GM23248 (cell line): ENCODE results near the gene ZNF275. TPM values are rescaled to one million over a fixed set of nuclear protein-coding genes. Genes with fewer than 3 reads are reported as not detected.

Source experiments
- DNase-seq: peaks from one replicate; pipeline ENCODE4 v3.0.0-alpha.2; 2015
- H2AFZ ChIP-seq: fragments of 200-600 bp; sonication (generic); 2 replicates; pipeline ENCODE4 v1.6.1; 2016; ENCODE audit warnings: antibody characterized with exemption
- H3F3A ChIP-seq: fragments of 200-600 bp; sonication (generic); 2 replicates; pipeline ENCODE4 v1.6.1; 2016; ENCODE audit warnings: mild to moderate bottlenecking, antibody characterized with exemption, mixed run types; ENCODE audit not compliant: insufficient read depth
- H3K27ac ChIP-seq: fragments of 200-600 bp; sonication (generic); 2 replicates; pipeline ENCODE4 v1.5.1; 2016; ENCODE audit warnings: mild to moderate bottlenecking
- H3K27me3 ChIP-seq: fragments of 200-600 bp; sonication (generic); replicated peaks from 2 replicates; pipeline ENCODE4 v1.6.1; 2016; ENCODE audit warnings: mild to moderate bottlenecking; ENCODE audit not compliant: insufficient read depth
- H3K36me3 ChIP-seq: fragments of 200-600 bp; sonication (generic); 2 replicates; pipeline ENCODE4 v1.6.1; 2016; ENCODE audit warnings: low read depth, mild to moderate bottlenecking
- H3K4me1 ChIP-seq: fragments of 200-600 bp; sonication (generic); 2 replicates; pipeline ENCODE4 v1.6.1; 2016; ENCODE audit warnings: mild to moderate bottlenecking; ENCODE audit not compliant: insufficient read depth
- H3K4me2 ChIP-seq: fragments of 200-600 bp; sonication (generic); one replicate; pipeline ENCODE4 v1.6.1; 2016; ENCODE audit warnings: mild to moderate bottlenecking; ENCODE audit not compliant: unreplicated experiment
- H3K4me3 ChIP-seq: fragments of 200-600 bp; sonication (generic); 2 replicates; pipeline ENCODE4 v1.5.1; 2016; ENCODE audit warnings: mild to moderate bottlenecking
- H3K79me2 ChIP-seq: fragments of 200-600 bp; sonication (generic); 2 replicates; pipeline ENCODE4 v1.6.1; 2016; ENCODE audit warnings: mild to moderate bottlenecking; ENCODE audit not compliant: insufficient read depth
- H3K9ac ChIP-seq: fragments of 200-600 bp; sonication (generic); 2 replicates; pipeline ENCODE4 v1.6.1; 2016; ENCODE audit warnings: mild to moderate bottlenecking
- H3K9me2 ChIP-seq: fragments of 200-600 bp; sonication (generic); 2 replicates; pipeline ENCODE4 v1.6.1; 2016; ENCODE audit warnings: mixed run types, mild to moderate bottlenecking, moderate library complexity; ENCODE audit not compliant: insufficient read depth
- H3K9me3 ChIP-seq: fragments of 200-600 bp; sonication (generic); one replicate; pipeline ENCODE4 v1.6.1; 2017; ENCODE audit warnings: low read depth
- H4K20me1 ChIP-seq: fragments of 200-600 bp; sonication (generic); 2 replicates; pipeline ENCODE4 v1.6.0; 2016; ENCODE audit not compliant: insufficient read depth
- EZH2 ChIP-seq: fragments of 200-600 bp; sonication (generic); IDR thresholded peaks from 2 replicates; pipeline ENCODE4 v1.6.1; 2018; ENCODE audit warnings: antibody characterized with exemption, mild to moderate bottlenecking; ENCODE audit not compliant: insufficient read depth, poor library complexity, severe bottlenecking
- EZH2phosphoT487 ChIP-seq: fragments of 200-600 bp; sonication (generic); IDR thresholded peaks from 2 replicates; pipeline ENCODE4 v1.6.1; 2018; ENCODE audit warnings: antibody characterized with exemption, moderate library complexity, mild to moderate bottlenecking, low read depth; ENCODE audit not compliant: insufficient read depth
- WGBS, 2 experiments: methylation state at CpG; one replicate each; pipeline ENCODE4 v1.1.6; 2015 to 2017; ENCODE audit warnings: low lambda C conversion rate in 2 of 2, low coverage in 1 of 2; ENCODE audit errors: missing lambda C conversion rate in 2 of 2; 5-methylcytosine and 5-hydroxymethylcytosine counted together
- in situ Hi-C: fragments of 300-500 bp; cut with MboI; formaldehyde crosslinking; loops from 2 replicates; pipeline ENCODE4 v1.15.0; 2020
- polyA plus RNA-seq: library from polyadenylated mRNA; unstranded; fragments of >200 nt; fragmentation: Nextera tagmentation; extraction: Ambion mirVana; gene quantifications from 2 replicates; pipeline ENCODE4 v1.2.1, GENCODE V29; 2016
- total RNA-seq: library from RNA; depleted of rRNA; stranded (reverse); fragments of >200 nt; shearing (Covaris generic); gene quantifications from 2 replicates; pipeline ENCODE4 v1.2.3, GENCODE V29; 2014

Gene ZNF275
- total and polyA plus RNA-seq, 2 experiments from 2014 or later: 6.5 to 11.5 TPM

DNA sequence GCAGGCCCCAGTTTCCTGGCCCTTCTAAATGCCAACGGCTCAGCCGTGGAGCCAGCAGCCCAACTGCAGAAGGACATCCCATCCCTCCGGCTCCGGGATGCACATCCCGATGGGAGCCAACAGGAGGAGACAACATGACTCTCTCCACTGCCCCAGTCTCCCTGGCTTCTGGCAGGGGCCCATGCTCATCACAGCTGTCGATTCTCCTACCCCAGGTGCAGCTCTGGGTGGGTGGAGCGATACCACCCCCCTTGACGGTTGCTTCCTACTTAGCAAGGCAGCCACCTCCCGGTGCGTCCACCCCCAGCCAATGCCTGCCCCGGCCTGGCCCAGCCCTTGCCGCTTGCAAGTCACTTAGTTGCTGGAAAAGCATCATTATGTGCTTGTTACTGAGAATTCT lies 19.5 kb downstream of the ZNF275 start:
- in situ Hi-C loops: no loop called here
- 64 to 68% methylated on average over 9 to 12 of the region's 12 CpGs for WGBS, 2 experiments
- no peaks in the 10 kb centered on the region for H3F3A ChIP-seq

GRCh38 chrX:153357877-153358276 lies 23.9 kb downstream of the ZNF275 start:
- Histone ChIP-seq H3K4me3 (no peak overlapping the region), H4K20me1 (no peaks in the 10 kb centered on the region), H2AFZ (no peak overlapping the region), H3K36me3 (no peaks in the 10 kb centered on the region), H3K4me1 (no peaks in the 10 kb centered on the region), H3K9ac (no peak overlapping the region), H3K27ac (no peak overlapping the region), H3F3A (no peaks in the 10 kb centered on the region), H3K9me2 (no peaks in the 10 kb centered on the region), H3K79me2 (no peaks in the 10 kb centered on the region), H3K27me3 (no peaks in the 10 kb centered on the region), H3K9me3 (no peaks in the 10 kb centered on the region), H3K4me2 (no peak overlapping the region)
- TF ChIP-seq EZH2phosphoT487: no peak
- TF ChIP-seq EZH2: no peak
- no peak for DNase-seq
- in situ Hi-C loops: no loop called here
- WGBS, 2 experiments: 62 to 71% methylated on average over 1 of the region's 1 CpG

More for the DNA sequence above, 19.5 kb downstream of the ZNF275 start:
- Histone ChIP-seq H3K79me2 (no peaks in the 10 kb centered on the region), H3K4me3 (no peak overlapping the region), H3K4me1 (no peaks in the 10 kb centered on the region), H3K4me2 (no peak overlapping the region), H2AFZ (no peak overlapping the region), H3K9me3 (no peaks in the 10 kb centered on the region), H3K27me3 (no peaks in the 10 kb centered on the region), H3K36me3 (no peaks in the 10 kb centered on the region), H3K27ac (no peak overlapping the region), H3K9me2 (no peaks in the 10 kb centered on the region), H4K20me1 (no peaks in the 10 kb centered on the region), H3K9ac (no peak overlapping the region)
- DNase-seq: no peak
- TF ChIP-seq EZH2phosphoT487 (no peak), EZH2 (no peak)

DNA sequence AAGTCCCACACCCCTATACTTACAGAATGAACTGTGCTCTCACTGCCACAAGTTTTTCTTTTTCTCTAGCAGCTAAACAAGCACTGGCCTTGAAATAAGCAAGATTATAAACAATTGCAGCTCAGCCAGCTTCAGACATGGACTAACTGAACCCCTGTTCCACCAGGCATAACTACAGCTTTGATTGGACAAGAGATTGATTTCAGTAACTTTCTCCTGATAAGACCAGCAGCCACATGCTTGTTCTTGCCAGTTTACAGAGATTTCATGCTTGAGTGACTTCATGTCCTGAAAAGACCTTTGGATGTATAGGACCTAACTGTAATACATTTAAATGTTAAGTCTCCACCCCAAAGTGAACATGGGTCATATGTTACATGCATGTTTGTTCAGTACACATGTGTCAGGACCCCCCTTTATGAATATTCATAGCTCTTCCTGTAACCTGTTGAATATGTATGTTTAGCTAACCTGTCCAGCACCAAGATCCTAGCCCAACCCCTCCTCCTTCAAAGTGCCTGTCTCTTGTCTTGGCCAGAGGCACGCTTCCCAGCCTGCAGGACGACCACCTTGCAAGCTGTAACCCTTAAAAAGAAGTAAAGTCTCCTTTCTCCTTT lies 27.9 kb downstream of the ZNF275 start:
- Histone ChIP-seq H3K9me3 (no peaks in the 10 kb centered on the region), H3K27ac (no peak overlapping the region), H3K9me2 (no peaks in the 10 kb centered on the region), H3K4me1 (no peaks in the 10 kb centered on the region), H3K79me2 (no peaks in the 10 kb centered on the region), H4K20me1 (no peaks in the 10 kb centered on the region), H3K4me3 (no peak overlapping the region), H3K36me3 (no peaks in the 10 kb centered on the region), H3F3A (no peaks in the 10 kb centered on the region), H3K9ac (no peak overlapping the region), H2AFZ (no peak overlapping the region), H3K27me3 (no peaks in the 10 kb centered on the region), H3K4me2 (no peak overlapping the region)
- in situ Hi-C loops: no loop called here
- no peak for DNase-seq
- no peak for TF ChIP-seq EZH2
- TF ChIP-seq EZH2phosphoT487: no peak
- WGBS, 2 experiments: 7 to 16% methylated on average over 2 of the region's 2 CpGs

GRCh38 chrX:153365670-153366069 lies 31.7 kb downstream of the ZNF275 start:
- TF ChIP-seq EZH2phosphoT487 (no peak), EZH2 (no peak)
- Histone ChIP-seq H3K9me3 (no peaks in the 10 kb centered on the region), H3F3A (no peaks in the 10 kb centered on the region), H2AFZ (no peak overlapping the region), H3K27me3 (no peaks in the 10 kb centered on the region), H3K79me2 (no peaks in the 10 kb centered on the region), H3K36me3 (no peaks in the 10 kb centered on the region), H3K9me2 (no peaks in the 10 kb centered on the region), H3K4me2 (no peak overlapping the region), H3K4me3 (no peak overlapping the region), H3K27ac (no peak overlapping the region), H3K9ac (no peak overlapping the region), H3K4me1 (no peaks in the 10 kb centered on the region), H4K20me1 (no peaks in the 10 kb centered on the region)
- 78 to 82% methylated on average over 4 of the region's 4 CpGs for WGBS, 2 experiments
- DNase-seq: no peak
- in situ Hi-C loops: no loop called here
